RWPE1 (cell line): ENCODE measurements around the gene TTLL10.

Experiments
- CTCF ChIA-PET: fragments of 350-600 bp; sonication (Branson Sonifier 250); formaldehyde crosslinking; extraction: SDS; loops from one replicate; lab custom pipeline; 2021; lab: Yijun Ruan, JAX
- POLR2A ChIA-PET: fragments of 400-600 bp; formaldehyde crosslinking; extraction: SDS; loops from one replicate; lab custom pipeline; 2020; ENCODE audit warnings: antibody characterized with exemption; ENCODE audit not compliant: low non-redundant PET; lab: Yijun Ruan, JAX
- DNase-seq: peaks from one replicate; pipeline ENCODE4 v3.0.0; 2012; ENCODE audit warnings: low spot score
- H3K27ac ChIP-seq: fragments of 450-650 bp; 2 replicates; pipeline ENCODE4 v1.5.1; 2017
- CTCF ChIP-seq: fragments of 450-650 bp; conservative IDR thresholded peaks from 2 replicates; pipeline ENCODE4 v1.5.1; 2017; ENCODE audit warnings: low read depth, mild to moderate bottlenecking

Gene TTLL10

GRCh38 chr1:1218524-1219200, 45.0 kb downstream of the TTLL10 start:
- ChIA-PET CTCF (no interaction called here), POLR2A (no interaction called here)
- TF ChIP-seq CTCF, result no peak
- peak overlapping the region; percentile 75 for H3K27ac ChIP-seq
- no peak for DNase-seq

GRCh38 chr1:1219341-1219740, 45.7 kb downstream of the TTLL10 start:
- CTCF ChIA-PET, result no interaction called here
- no peak for TF ChIP-seq CTCF
- peak overlapping the region; percentile 75 for H3K27ac ChIP-seq
- DNase-seq, result no peak
- POLR2A ChIA-PET, result no interaction called here

- ChIA-PET CTCF (interaction anchor here (0.7 kb wide), 1 partner anchor 206 kb away, joined by 3 read pairs; no protein-coding TSS in a partner anchor), POLR2A (no interaction called here)
- no peak for TF ChIP-seq CTCF
- peak overlapping the region; percentile 75; the same call in 1 of the 2 replicates for H3K27ac ChIP-seq
- no peak for DNase-seq
These were observed 46.5 kb downstream of the TTLL10 start for GRCh38 chr1:1220197-1220596.

- POLR2A ChIA-PET, result no interaction called here
- CTCF ChIA-PET, result no interaction called here
- H3K27ac ChIP-seq, result peak overlapping the region; percentile 55
- DNase-seq, result no peak
- TF ChIP-seq CTCF, result no peak
These were observed 48.4 kb downstream of the TTLL10 start for GRCh38 chr1:1221887-1222574.

GRCh38 chr1:1222575-1223225, 49.0 kb downstream of the TTLL10 start:
- no peak for DNase-seq
- peak overlapping the region; percentile 55 for H3K27ac ChIP-seq
- ChIA-PET POLR2A (no interaction called here), CTCF (no interaction called here)
- TF ChIP-seq CTCF, result no peak

- no peak for TF ChIP-seq CTCF
- DNase-seq, result no peak
- POLR2A ChIA-PET, result no interaction called here
- CTCF ChIA-PET, result no interaction called here
- peak overlapping the region; percentile 55 for H3K27ac ChIP-seq
These were observed 49.6 kb downstream of the TTLL10 start for GRCh38 chr1:1223321-1223720.
